ENCODE results near the gene STPG2.

- TF ChIP-seq CTCF (IDR thresholded peaks at IDR 0.05), result no peak
- no peak for TF ChIP-seq POLR2A (IDR thresholded peaks at IDR 0.05)
- no peak for TF ChIP-seq POLR2AphosphoS5 (IDR thresholded peaks at IDR 0.05)
- TF ChIP-seq EP300 (IDR thresholded peaks at IDR 0.05), result no peak
Measured at GRCh38 chr4:97664741-97665140, 478.5 kb downstream of the STPG2 start.
